BE2C (cell line): ENCODE data around the gene XRN2.

Source experiments
- DNase-seq: peaks from one replicate; pipeline ENCODE4 v3.0.0-alpha.2; 2020
- H3K27me3 ChIP-seq: fragments of 250-450 bp; sonication (Bioruptor Pico); 2 replicates; pipeline ENCODE4 v1.5.1; 2020; ENCODE audit warnings: mild to moderate bottlenecking
- H3K36me3 ChIP-seq: fragments of 250-450 bp; sonication (Bioruptor Pico); 2 replicates; pipeline ENCODE4 v1.5.1; 2020; ENCODE audit warnings: mild to moderate bottlenecking
- H3K4me1 ChIP-seq: fragments of 250-450 bp; sonication (Bioruptor Pico); 2 replicates; pipeline ENCODE4 v1.5.1; 2020
- H3K4me3 ChIP-seq: 2 replicates; pipeline ENCODE4 v1.5.1; 2011; ENCODE audit warnings: low read depth, low read length
- H3K9me3 ChIP-seq: fragments of 250-450 bp; sonication (Bioruptor Pico); 2 replicates; pipeline ENCODE4 v1.5.1; 2020
- CTCF ChIP-seq: IDR thresholded peaks from 2 replicates; pipeline ENCODE4 v1.5.1; 2012; ENCODE audit warnings: mild to moderate bottlenecking, low read depth, low read length

XRN2 gene

GRCh38 chr20:21336455-21337151 is 33.5 kb downstream of the XRN2 start:
- Histone ChIP-seq H3K36me3 (peaks cover 82% of the 10 kb centered on the region), H3K27me3 (no peaks in the 10 kb centered on the region)

GRCh38 chr20:21338291-21338690 is 35.2 kb downstream of the XRN2 start:
- no peak for DNase-seq
- Histone ChIP-seq H3K36me3 (peaks cover 69% of the 10 kb centered on the region), H3K4me3 (no peak overlapping the region), H3K4me1 (peaks cover 5% of the 10 kb centered on the region; the same call in 1 of the 2 replicates), H3K9me3 (no peaks in the 10 kb centered on the region), H3K27me3 (no peaks in the 10 kb centered on the region)
- TF ChIP-seq CTCF: no peak

More at GRCh38 chr20:21336455-21337151, 33.5 kb downstream of the XRN2 start:
- DNase-seq: no peak
- H3K4me3 ChIP-seq: no peak overlapping the region
- H3K4me1 ChIP-seq: peaks cover 3% of the 10 kb centered on the region; the same call in 1 of the 2 replicates
- H3K9me3 ChIP-seq: no peaks in the 10 kb centered on the region
- no peak for TF ChIP-seq CTCF

GRCh38 chr20:21339499-21339898 is 36.4 kb downstream of the XRN2 start:
- DNase-seq: no peak
- Histone ChIP-seq H3K9me3 (no peaks in the 10 kb centered on the region), H3K4me1 (peaks cover 5% of the 10 kb centered on the region), H3K36me3 (peaks cover 67% of the 10 kb centered on the region), H3K27me3 (no peaks in the 10 kb centered on the region), H3K4me3 (no peak overlapping the region)
- no peak for TF ChIP-seq CTCF

- no peak for TF ChIP-seq CTCF
- no peaks in the 10 kb centered on the region for H3K27me3 ChIP-seq
- H3K4me3 ChIP-seq: no peak overlapping the region
- no peaks in the 10 kb centered on the region for H3K9me3 ChIP-seq
- no peak for DNase-seq
- H3K36me3 ChIP-seq: peaks cover 68% of the 10 kb centered on the region
- H3K4me1 ChIP-seq: peaks cover 5% of the 10 kb centered on the region
Measured at GRCh38 chr20:21340991-21341697, 38.0 kb downstream of the XRN2 start.

GRCh38 chr20:21342656-21343345 is 39.7 kb downstream of the XRN2 start:
- TF ChIP-seq CTCF: no peak
- DNase-seq: no peak
- no peak overlapping the region for H3K4me3 ChIP-seq
- no peaks in the 10 kb centered on the region for H3K9me3 ChIP-seq
- H3K27me3 ChIP-seq: no peaks in the 10 kb centered on the region
- H3K36me3 ChIP-seq: peaks cover 61% of the 10 kb centered on the region
- H3K4me1 ChIP-seq: peaks cover 5% of the 10 kb centered on the region
